Skin epidermis (tissue), 12 donors: ENCODE data around the gene QSOX2.

Experiments used
- H3K27ac ChIP-seq, 21 experiments: fragments of 200-600 bp; sonication (generic) in 11 of 21; one replicate each; pipeline ENCODE4 v1.5.0; 2020; ENCODE audit warnings: mild to moderate bottlenecking in 3 of 21, inconsistent platforms in 2 of 21, moderate library complexity in 2 of 21
- H3K4me3 ChIP-seq, 7 experiments: fragments of 200-600 bp; sonication (generic) in 2 of 7; one replicate each; pipeline ENCODE4 v1.5.0; 2020; ENCODE audit warnings: inconsistent platforms in 2 of 7, mild to moderate bottlenecking in 2 of 7, moderate library complexity in 1 of 7

Gene QSOX2

GRCh38 chr9:136228107-136228875, 17.3 kb downstream of the QSOX2 start:
- H3K4me3 ChIP-seq, result no peak overlapping the region
- peak overlapping the region in 4 of 21 experiments; percentile 28 to 55 (median 40) for H3K27ac ChIP-seq

- H3K27ac ChIP-seq, result peak overlapping the region in 4 of 21 experiments; percentile 3 to 76 (median 72)
- no peak overlapping the region for H3K4me3 ChIP-seq
These were observed 18.8 kb downstream of the QSOX2 start for GRCh38 chr9:136226680-136227407.

GRCh38 chr9:136225748-136226679, 19.6 kb downstream of the QSOX2 start:
- peak overlapping the region in 16 of 21 experiments; percentile 24 to 82 (median 54) for H3K27ac ChIP-seq
- no peak overlapping the region for H3K4me3 ChIP-seq

- peak overlapping the region in 16 of 21 experiments; percentile 24 to 82 (median 54) for H3K27ac ChIP-seq
- no peak overlapping the region for H3K4me3 ChIP-seq
These were observed 20.3 kb downstream of the QSOX2 start for GRCh38 chr9:136225366-136225747.

GRCh38 chr9:136223871-136224640, 21.6 kb downstream of the QSOX2 start:
- H3K27ac ChIP-seq, result peak overlapping the region in 3 of 21 experiments; percentile 71 to 82 (median 74)
- no peak overlapping the region for H3K4me3 ChIP-seq

- Histone ChIP-seq H3K27ac (no peak overlapping the region), H3K4me3 (no peak overlapping the region)
These were observed 22.7 kb downstream of the QSOX2 start for GRCh38 chr9:136222906-136223285.

- Histone ChIP-seq H3K27ac (no peak overlapping the region), H3K4me3 (no peak overlapping the region)
These were observed 23.3 kb downstream of the QSOX2 start for GRCh38 chr9:136222166-136222905.

GRCh38 chr9:136220017-136220729, 25.4 kb downstream of the QSOX2 start:
- Histone ChIP-seq H3K4me3 (no peak overlapping the region), H3K27ac (peak overlapping the region in 1 of 21 experiments; percentile 44)

GRCh38 chr9:136219276-136219675, 26.3 kb downstream of the QSOX2 start:
- H3K4me3 ChIP-seq, result no peak overlapping the region
- H3K27ac ChIP-seq, result peak overlapping the region in 1 of 21 experiments; percentile 49

- H3K27ac ChIP-seq, result no peak overlapping the region
- no peak overlapping the region for H3K4me3 ChIP-seq
These were observed 26.9 kb downstream of the QSOX2 start for GRCh38 chr9:136218673-136219072.

- Histone ChIP-seq H3K4me3 (no peak overlapping the region), H3K27ac (no peak overlapping the region)
These were observed 27.3 kb downstream of the QSOX2 start for GRCh38 chr9:136218271-136218670.

- Histone ChIP-seq H3K27ac (no peak overlapping the region), H3K4me3 (no peak overlapping the region)
These were observed 28.9 kb downstream of the QSOX2 start for GRCh38 chr9:136216541-136217244.

GRCh38 chr9:136213733-136214132, 31.9 kb downstream of the QSOX2 start:
- no peak overlapping the region for H3K27ac ChIP-seq

GRCh38 chr9:136212345-136212950, 33.2 kb downstream of the QSOX2 start:
- Histone ChIP-seq H3K4me3 (no peak overlapping the region), H3K27ac (no peak overlapping the region)

More at GRCh38 chr9:136213733-136214132, 31.9 kb downstream of the QSOX2 start:
- no peak overlapping the region for H3K4me3 ChIP-seq

GRCh38 chr9:136211441-136212344, 33.9 kb downstream of the QSOX2 start:
- Histone ChIP-seq H3K27ac (no peak overlapping the region), H3K4me3 (no peak overlapping the region)

- H3K4me3 ChIP-seq, result no peak overlapping the region
These were observed 34.6 kb downstream of the QSOX2 start for GRCh38 chr9:136211006-136211405.

More at GRCh38 chr9:136211006-136211405, 34.6 kb downstream of the QSOX2 start:
- no peak overlapping the region for H3K27ac ChIP-seq
